ENCODE measurements around the gene SCMH1. TPM values are rescaled to one million over a fixed set of nuclear protein-coding genes. Genes with fewer than 3 reads are reported as not detected.

Gene SCMH1
- total RNA-seq (2012; rRNA removed) (9.0 and 9.7 TPM in 2 replicates), polyA plus RNA-seq (2012; rRNA removed) (19.4 and 24.0 TPM in 2 replicates), Bru-seq, nascent RNA (percentile 82 among the genes with signal in this experiment), BruChase-seq, experiment 1, labeled RNA remaining after a 6-hour chase (percentile 77 among the genes with signal in this experiment), BruChase-seq, experiment 2, labeled RNA remaining after a 2-hour chase (percentile 88 among the genes with signal in this experiment)
- 13.9 and 14.8 TPM in 2 replicates for polyA plus RNA-seq (2012; cell fraction: cytosol; rRNA removed)
- polyA plus RNA-seq (2012; cell fraction: nucleus; rRNA removed; ENCODE audit: low replicate concordance) = 64.5 and 73.2 TPM in 2 replicates
- long read RNA-seq, partial matches to known transcripts = 18 of 35 reads
- long read RNA-seq, other reads (novel, unspliced or antisense) = 16 of 35 reads

DNA sequence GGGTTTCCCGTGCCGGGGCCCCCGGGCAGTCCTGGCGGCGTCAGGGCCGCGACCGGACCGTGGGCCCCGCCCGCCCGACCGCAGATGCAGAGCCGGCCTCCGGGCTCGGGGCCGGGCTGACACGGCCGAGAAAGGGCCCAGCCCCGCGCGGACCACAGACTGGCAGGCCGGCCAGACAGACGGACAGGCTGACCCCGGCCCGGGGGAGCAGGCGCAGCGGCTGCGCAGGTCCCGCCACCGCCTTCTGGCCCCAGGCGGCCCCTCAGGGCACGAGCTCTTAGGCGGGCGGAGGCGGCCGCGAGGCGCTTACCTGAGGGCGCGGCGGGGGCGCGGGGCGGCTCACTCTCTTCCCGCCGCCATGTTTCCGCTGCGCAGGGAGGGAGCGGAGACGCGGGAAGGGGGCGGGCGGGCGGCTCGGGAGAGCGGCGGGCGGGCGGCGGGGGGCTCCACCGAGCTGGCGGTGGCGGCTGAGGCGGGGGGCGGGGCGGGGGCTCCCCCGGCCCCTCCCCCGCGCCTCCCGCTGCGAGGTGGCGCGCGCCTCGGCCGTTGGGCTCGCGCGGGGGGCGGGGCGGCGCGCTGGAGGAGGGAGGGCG is at the start of gene SCMH1:
SCMH1 (minus strand) TSS at position 558 of the 593 bp plus-strand sequence. CDS start 56,173 bp downstream, outside the sequence.
- Histone ChIP-seq H3K14ac (replicated peaks; ENCODE audit: low read depth, low read length) (peak within 1 kb of the TSS; percentile 98), H3K4ac (ENCODE audit: low read depth, low read length) (peak within 1 kb of the TSS; percentile 93), H3K56ac (ENCODE audit: extremely low read depth, insufficient read depth, low read length) (peak within 1 kb of the TSS; percentile 78; the same call in 1 of the 2 replicates), H2BK20ac (ENCODE audit: low read depth, low read length) (no peak within 1 kb of the TSS), H4K8ac (ENCODE audit: low read depth in 2 of 2, low read length in 2 of 2) (peak within 1 kb of the TSS; percentile 71 to 98), H2AK9ac (replicated peaks; ENCODE audit: low read depth, low read length, poor library complexity) (peak within 1 kb of the TSS; percentile 93), H3K4me2 (ENCODE audit: low read depth, low read length) (peak within 1 kb of the TSS; percentile 87), H3K9ac (ENCODE audit: low read depth, low read length) (peak within 1 kb of the TSS; percentile 83), H3K9me1 (ENCODE audit: insufficient read depth, low read length) (peaks cover 14% of the 10 kb centered on the region), H3K27ac (ENCODE audit: insufficient read depth, low read length) (peak within 1 kb of the TSS; percentile 82), H3K4me1 (ENCODE audit: control insufficient read depth, insufficient read depth, low read length) (peaks cover 7% of the 10 kb centered on the region), H3K4me3 (ENCODE audit: insufficient read depth, low read depth, low read length) (peak within 1 kb of the TSS; percentile 88), H2BK15ac (ENCODE audit: low read depth, low read length) (peak within 1 kb of the TSS; percentile 37; the same call in 1 of the 3 replicates), H4K91ac (ENCODE audit: insufficient read depth, low read depth, low read length) (peak within 1 kb of the TSS; percentile 85), H2BK120ac (ENCODE audit: low read depth, low read length) (peak within 1 kb of the TSS; percentile 73), H2AK5ac (ENCODE audit: low read depth, low read length) (peak within 1 kb of the TSS; percentile 74), H2AFZ (replicated peaks; ENCODE audit: low read length, poor library complexity) (peak within 1 kb of the TSS; percentile 97), H3K23ac (ENCODE audit: low read depth, low read length) (peak within 1 kb of the TSS; percentile 98), H3K27me3 (ENCODE audit: control insufficient read depth, insufficient read depth, low read length) (no peaks in the 10 kb centered on the region), H3K36me3 (ENCODE audit: control insufficient read depth, insufficient read depth, low read length) (no peaks in the 10 kb centered on the region), H4K5ac (ENCODE audit: low read depth, low read length) (peak within 1 kb of the TSS; percentile 76), H3K79me1 (ENCODE audit: low read depth in 1 of 2, low read length in 2 of 2) (peaks cover 23 to 44% of the 10 kb centered on the region in 2 experiments), H3K9me3 (ENCODE audit: control insufficient read depth, insufficient read depth, low read length) (no peaks in the 10 kb centered on the region), H4K20me1 (ENCODE audit: insufficient read depth, low read length) (peaks cover 11% of the 10 kb centered on the region; the same call in 1 of the 2 replicates), H3K18ac (ENCODE audit: low read depth, low read length) (peak within 1 kb of the TSS; percentile 53), H2BK5ac (ENCODE audit: low read depth, low read length, poor library complexity, severe bottlenecking) (peak within 1 kb of the TSS; percentile 85)
- DNase-seq (peak; percentile 12), ATAC-seq (ENCODE audit: low read depth) (peak; percentile 78)
- no TSS peak for BruUV-seq (replicated peaks)
- in situ Hi-C loops (cut with MboI; ENCODE audit: low sequenced_read_pairs) = no loop called here
- dilution Hi-C loops (cut with HindIII; ENCODE audit: low sequenced_read_pairs, unreplicated experiment) = no loop called here
- intact Hi-C loops (cut with micrococcal nuclease) = loop anchor here (5.0 kb wide), 2 partner anchors 90 to 140 kb away; no protein-coding TSS in a partner anchor
- ChIA-PET CTCF (no interaction called here), POLR2A (ENCODE audit: unreplicated experiment) (interaction anchor here (1.0 kb wide), 1 partner anchor 14 kb away, joined by 4 read pairs; no protein-coding TSS in a partner anchor)
- WGBS, 2 experiments (ENCODE audit: extremely low coverage in 2 of 2, insufficient read length in 1 of 2) = 0% methylated on average over 26 of the region's 85 CpGs; no CpG with 5 or more reads in 1 of the 2 experiments
- TF ChIP-seq NFE2L2 (IDR thresholded peaks at IDR 0.05; ENCODE audit: low read depth, low read length) (no peak), POLR2A (IDR thresholded peaks at IDR 0.05; ENCODE audit: low read depth, low read length) (no peak; the same call in 1 of the 2 replicates), SMC3 (IDR thresholded peaks at IDR 0.05; ENCODE audit: low read depth, low read length) (no peak), CEBPB (IDR thresholded peaks at IDR 0.05; ENCODE audit: low read depth, low read length) (no peak), FOS (IDR thresholded peaks at IDR 0.05; ENCODE audit: low read depth, low read length) (no peak), MXI1 (IDR thresholded peaks at IDR 0.05; ENCODE audit: borderline replicate concordance, low read depth, low read length) (peak; percentile 41; the same call in 1 of the 2 replicates), MAZ (IDR thresholded peaks at IDR 0.05; ENCODE audit: borderline replicate concordance, low read depth, low read length) (peak; percentile 27; the same call in 1 of the 2 replicates), CTCF (conservative IDR thresholded peaks at IDR 0.05; ENCODE audit: low read depth, low read length) (no peak), BHLHE40 (IDR thresholded peaks at IDR 0.05; ENCODE audit: low read depth, low read length) (0 out of 2 replicates have a peak, but pooled peaks have one; percentile 14), RFX5 (IDR thresholded peaks at IDR 0.05; ENCODE audit: low read depth, low read length) (no peak), CHD1 (IDR thresholded peaks at IDR 0.05; ENCODE audit: low read depth, low read length) (no peak), RCOR1 (IDR thresholded peaks at IDR 0.05; ENCODE audit: insufficient replicate concordance, low read length) (no peak), RAD21 (IDR thresholded peaks at IDR 0.05; ENCODE audit: low read length) (no peak), MAFK (IDR thresholded peaks at IDR 0.05; ENCODE audit: low read depth, low read length) (no peak)
- TF ChIP-seq, protein P1, sequence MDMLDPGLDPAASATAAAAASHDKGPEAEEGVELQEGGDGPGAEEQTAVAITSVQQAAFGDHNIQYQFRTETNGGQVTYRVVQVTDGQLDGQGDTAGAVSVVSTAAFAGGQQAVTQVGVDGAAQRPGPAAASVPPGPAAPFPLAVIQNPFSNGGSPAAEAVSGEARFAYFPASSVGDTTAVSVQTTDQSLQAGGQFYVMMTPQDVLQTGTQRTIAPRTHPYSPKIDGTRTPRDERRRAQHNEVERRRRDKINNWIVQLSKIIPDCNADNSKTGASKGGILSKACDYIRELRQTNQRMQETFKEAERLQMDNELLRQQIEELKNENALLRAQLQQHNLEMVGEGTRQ (IDR thresholded peaks at IDR 0.05; ENCODE audit: low read depth, low read length) = no peak

All from IMR-90 (cell line).